ENCODE measurements around the gene WDR17.
A peak's percentile ranks its signal among the peaks of the same experiment; 100 is the strongest.

The WDR17 gene

DNA sequence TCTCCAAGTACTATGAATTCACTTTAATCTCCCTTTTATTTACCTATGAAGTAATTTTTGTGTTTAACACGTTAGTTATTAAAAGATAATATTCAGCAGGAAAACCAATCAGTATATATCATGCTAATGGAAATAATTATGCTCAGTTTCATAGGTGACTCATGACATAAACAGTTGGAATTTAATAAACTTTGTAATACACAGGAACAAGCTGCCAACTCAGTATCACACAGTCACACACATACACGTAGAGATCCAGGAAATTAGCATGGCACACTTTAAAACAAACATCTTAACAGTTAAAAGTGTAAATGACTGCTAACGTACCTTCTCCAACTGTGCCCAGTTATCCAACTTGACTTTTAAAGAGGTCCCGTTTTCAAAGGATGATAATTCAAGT, 127.5 kb downstream of the WDR17 start:
- Histone ChIP-seq H3K36me3 (no peaks in the 10 kb centered on the region), H3K9me3 (ENCODE audit: severe bottlenecking) (no peaks in the 10 kb centered on the region), H3K27ac (no peak overlapping the region), H3K4me3 (ENCODE audit: low read depth, low read length) (no peak overlapping the region), H3K27me3 (ENCODE audit: insufficient read depth, low read depth, severe bottlenecking) (no peaks in the 10 kb centered on the region)
- no peak for DNase-seq
- TF ChIP-seq, protein P1, sequence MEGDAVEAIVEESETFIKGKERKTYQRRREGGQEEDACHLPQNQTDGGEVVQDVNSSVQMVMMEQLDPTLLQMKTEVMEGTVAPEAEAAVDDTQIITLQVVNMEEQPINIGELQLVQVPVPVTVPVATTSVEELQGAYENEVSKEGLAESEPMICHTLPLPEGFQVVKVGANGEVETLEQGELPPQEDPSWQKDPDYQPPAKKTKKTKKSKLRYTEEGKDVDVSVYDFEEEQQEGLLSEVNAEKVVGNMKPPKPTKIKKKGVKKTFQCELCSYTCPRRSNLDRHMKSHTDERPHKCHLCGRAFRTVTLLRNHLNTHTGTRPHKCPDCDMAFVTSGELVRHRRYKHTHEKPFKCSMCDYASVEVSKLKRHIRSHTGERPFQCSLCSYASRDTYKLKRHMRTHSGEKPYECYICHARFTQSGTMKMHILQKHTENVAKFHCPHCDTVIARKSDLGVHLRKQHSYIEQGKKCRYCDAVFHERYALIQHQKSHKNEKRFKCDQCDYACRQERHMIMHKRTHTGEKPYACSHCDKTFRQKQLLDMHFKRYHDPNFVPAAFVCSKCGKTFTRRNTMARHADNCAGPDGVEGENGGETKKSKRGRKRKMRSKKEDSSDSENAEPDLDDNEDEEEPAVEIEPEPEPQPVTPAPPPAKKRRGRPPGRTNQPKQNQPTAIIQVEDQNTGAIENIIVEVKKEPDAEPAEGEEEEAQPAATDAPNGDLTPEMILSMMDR (IDR thresholded peaks at IDR 0.05; ENCODE audit: low read depth, low read length) = no peak

DNA sequence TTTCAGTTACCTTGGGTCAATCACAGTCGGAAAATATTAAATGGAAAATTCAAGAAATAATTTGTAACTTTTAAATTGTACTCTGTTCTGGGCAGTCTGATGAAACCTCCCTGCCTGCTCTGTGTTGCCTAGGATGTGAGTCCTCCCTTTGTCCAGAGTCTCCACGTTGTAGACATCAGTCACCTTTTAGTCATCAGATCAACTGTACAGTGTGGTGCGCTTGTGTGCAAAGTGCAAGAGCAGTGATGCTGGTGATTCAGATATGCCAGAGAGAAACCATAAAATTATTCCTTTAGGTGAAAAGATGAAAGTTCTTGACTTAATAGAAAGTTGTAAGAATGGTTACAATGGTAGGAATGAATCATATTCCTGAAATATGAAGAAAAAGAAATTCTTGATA, 128.3 kb downstream of the WDR17 start:
- TF ChIP-seq, protein P1 (IDR thresholded peaks at IDR 0.05; ENCODE audit: low read depth, low read length) = no peak
- Histone ChIP-seq H3K27ac (no peak overlapping the region), H3K27me3 (ENCODE audit: insufficient read depth, low read depth, severe bottlenecking) (no peaks in the 10 kb centered on the region), H3K9me3 (ENCODE audit: severe bottlenecking) (no peaks in the 10 kb centered on the region), H3K36me3 (no peaks in the 10 kb centered on the region), H3K4me3 (ENCODE audit: low read depth, low read length) (no peak overlapping the region)
- DNase-seq = no peak

DNA sequence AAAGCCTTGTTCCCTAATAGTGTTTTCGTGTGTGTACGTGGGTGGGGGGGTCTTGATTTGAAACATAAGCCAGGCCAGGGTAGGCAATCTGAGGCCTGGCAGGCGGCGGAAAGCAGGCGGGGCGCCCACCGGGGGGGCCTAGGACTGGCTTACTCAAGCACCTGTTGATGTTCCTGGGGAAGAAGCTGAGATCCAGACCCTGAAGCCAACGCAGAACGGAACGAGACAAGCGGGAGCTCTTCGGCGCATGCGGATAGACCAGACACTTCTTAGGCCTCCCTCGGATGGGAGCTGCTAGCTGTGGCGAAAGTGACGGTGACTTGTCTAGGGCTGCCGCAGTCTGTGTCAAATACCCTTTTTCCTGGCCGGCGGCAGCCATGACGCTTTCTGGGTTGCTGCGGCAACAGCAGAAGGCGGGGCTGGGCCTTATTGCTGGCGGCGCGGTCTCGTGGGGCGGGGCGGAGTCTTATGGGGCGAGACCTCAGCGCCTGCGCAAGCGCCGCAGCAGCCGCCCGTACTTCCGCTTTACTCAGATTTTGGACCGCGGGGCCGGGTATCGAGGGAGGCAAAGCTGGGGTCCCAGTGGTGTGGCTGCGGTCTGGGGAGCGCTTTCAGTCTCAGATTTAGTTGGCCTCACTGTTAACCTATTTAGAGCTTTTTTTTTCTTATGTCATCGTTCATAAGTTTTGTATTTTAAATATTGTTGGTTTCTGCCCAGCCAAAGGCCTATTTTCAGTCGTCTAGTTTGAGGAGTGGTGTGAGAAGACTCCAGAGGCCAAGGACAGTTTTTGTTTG, 129.7 kb downstream of the WDR17 start, which contains the start of gene SPATA4:
TSS of gene SPATA4 (minus strand) at position 402 of the 795 bp plus-strand sequence. CDS start at position 379, 23 bp downstream.
- TF ChIP-seq, protein P1 (IDR thresholded peaks at IDR 0.05; ENCODE audit: low read depth, low read length) = no peak
- Histone ChIP-seq H3K9me3 (ENCODE audit: severe bottlenecking) (no peaks in the 10 kb centered on the region), H3K4me3 (ENCODE audit: low read depth, low read length) (peak within 1 kb of the TSS; percentile 78), H3K36me3 (no peaks in the 10 kb centered on the region), H3K27me3 (ENCODE audit: insufficient read depth, low read depth, severe bottlenecking) (no peaks in the 10 kb centered on the region), H3K27ac (peak within 1 kb of the TSS; percentile 45)
- peak; percentile 98 for DNase-seq

DNA sequence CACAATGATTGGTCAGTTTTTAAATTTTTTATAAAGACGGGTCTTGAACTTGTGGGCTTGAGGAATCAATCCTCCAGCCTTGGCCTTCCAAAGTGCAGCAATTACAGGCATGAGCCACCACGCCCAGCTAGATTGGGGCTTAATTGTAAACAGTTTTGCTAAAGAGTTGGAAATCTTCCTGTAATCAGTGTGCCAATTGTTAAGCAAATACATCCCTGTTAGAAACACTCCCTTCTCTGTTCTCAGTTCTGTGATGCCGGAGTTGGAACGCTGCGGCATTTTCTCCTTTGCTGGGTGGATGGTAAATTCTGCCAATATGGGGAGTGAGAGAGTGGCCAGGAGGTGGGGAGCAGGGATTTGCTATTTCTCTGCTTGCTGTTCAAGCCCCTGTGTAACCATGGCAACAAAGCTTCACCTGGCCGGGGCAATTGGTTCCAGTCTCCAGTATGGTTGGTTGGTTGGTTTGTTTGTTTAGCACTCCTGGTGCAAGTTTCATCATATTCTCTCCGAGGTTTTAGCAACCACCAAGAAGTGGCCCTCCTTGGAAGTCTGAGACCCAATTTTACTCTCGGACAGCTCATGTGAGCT, 132.8 kb downstream of the WDR17 start:
- no peak overlapping the region for H3K27ac ChIP-seq
- H3K27me3 ChIP-seq (ENCODE audit: insufficient read depth, low read depth, severe bottlenecking) = no peaks in the 10 kb centered on the region
- TF ChIP-seq, protein P1 (IDR thresholded peaks at IDR 0.05; ENCODE audit: low read depth, low read length) = no peak
- H3K36me3 ChIP-seq = no peaks in the 10 kb centered on the region
- no peaks in the 10 kb centered on the region for H3K9me3 ChIP-seq (ENCODE audit: severe bottlenecking)
- H3K4me3 ChIP-seq (ENCODE audit: low read depth, low read length) = no peak overlapping the region
- DNase-seq = no peak

DNA sequence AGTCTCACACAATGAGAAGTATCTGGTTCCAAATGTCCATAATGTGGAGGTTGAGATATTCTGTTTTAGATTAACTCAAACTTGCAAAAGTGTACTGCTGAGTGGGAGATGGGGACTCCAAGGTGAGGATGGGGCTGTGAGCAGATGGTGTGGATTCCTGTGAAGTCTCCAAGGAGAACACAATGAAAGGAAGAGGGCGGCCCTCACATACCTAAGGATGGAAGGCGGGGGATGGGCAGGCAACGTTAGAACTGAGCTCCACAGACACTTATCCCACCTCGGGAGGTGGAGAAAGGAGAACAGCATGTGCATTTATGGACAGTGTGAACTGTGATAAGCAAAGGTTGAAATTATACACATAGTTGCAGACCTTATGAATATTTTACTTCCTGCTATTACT, 139.7 kb downstream of the WDR17 start:
- no peak overlapping the region for H3K27ac ChIP-seq
- no peaks in the 10 kb centered on the region for H3K36me3 ChIP-seq
- H3K4me3 ChIP-seq (ENCODE audit: low read depth, low read length) = no peak overlapping the region
- DNase-seq = no peak
- no peaks in the 10 kb centered on the region for H3K27me3 ChIP-seq (ENCODE audit: insufficient read depth, low read depth, severe bottlenecking)
- TF ChIP-seq, protein P1 (IDR thresholded peaks at IDR 0.05; ENCODE audit: low read depth, low read length) = no peak
- H3K9me3 ChIP-seq (ENCODE audit: severe bottlenecking) = no peaks in the 10 kb centered on the region

All from WERI-Rb-1 (cell line).